Loucy (cell line): ENCODE data around the gene FHOD1.

Source experiments
- H2AFZ ChIP-seq: fragments of 200-600 bp; sonication (generic); 2 replicates; pipeline ENCODE4 v1.6.0; 2016; ENCODE audit warnings: antibody characterized with exemption, mild to moderate bottlenecking, low read length, moderate library complexity
- H3F3A ChIP-seq: fragments of 200-600 bp; 2 replicates; pipeline ENCODE4 v1.6.0; 2016; ENCODE audit warnings: antibody characterized with exemption, low read depth, mild to moderate bottlenecking
- H3K27me3 ChIP-seq: fragments of 200-600 bp; sonication (generic); 2 replicates; pipeline ENCODE4 v1.6.1; 2014; ENCODE audit warnings: low read length, mild to moderate bottlenecking; ENCODE audit not compliant: insufficient read depth, poor library complexity, severe bottlenecking
- H3K36me3 ChIP-seq: fragments of 200-600 bp; sonication (generic); 2 replicates; pipeline ENCODE4 v1.6.1; 2016; ENCODE audit warnings: low read length; ENCODE audit not compliant: insufficient read depth
- H3K4me1 ChIP-seq: fragments of 200-600 bp; sonication (generic); 2 replicates; pipeline ENCODE4 v1.5.1; 2014; ENCODE audit warnings: low read length, mild to moderate bottlenecking; ENCODE audit not compliant: insufficient read depth, poor library complexity, severe bottlenecking
- H3K4me2 ChIP-seq: fragments of 200-600 bp; sonication (generic); 2 replicates; pipeline ENCODE4 v1.6.0; 2014; ENCODE audit warnings: antibody characterized with exemption, low read length, low read depth, mild to moderate bottlenecking; ENCODE audit not compliant: poor library complexity, severe bottlenecking
- H3K4me3 ChIP-seq: fragments of 200-600 bp; sonication (generic); 2 replicates; pipeline ENCODE4 v1.5.1; 2014; ENCODE audit warnings: low read length, mild to moderate bottlenecking, mixed read lengths; ENCODE audit not compliant: poor library complexity, severe bottlenecking
- H3K79me2 ChIP-seq: fragments of 200-600 bp; sonication (generic); 2 replicates; pipeline ENCODE4 v1.6.1; 2014; ENCODE audit warnings: low read length; ENCODE audit not compliant: insufficient read depth
- H3K9ac ChIP-seq: fragments of 200-600 bp; sonication (generic); 2 replicates; pipeline ENCODE4 v1.6.0; 2014; ENCODE audit warnings: mild to moderate bottlenecking, low read depth, low read length, moderate library complexity; ENCODE audit not compliant: poor library complexity, severe bottlenecking
- H3K9me2 ChIP-seq: fragments of 200-600 bp; sonication (generic); replicated peaks from 2 replicates; pipeline ENCODE4 v1.6.1; 2016; ENCODE audit warnings: low read depth, low read length, mixed read lengths
- H3K9me3 ChIP-seq: fragments of 200-600 bp; sonication (generic); 2 replicates; pipeline ENCODE4 v1.6.1; 2014; ENCODE audit warnings: mild to moderate bottlenecking, antibody characterized with exemption, low read length, low read depth; ENCODE audit not compliant: insufficient read depth
- H4K20me1 ChIP-seq: fragments of 200-600 bp; sonication (generic); 2 replicates; pipeline ENCODE4 v1.6.0; 2014; ENCODE audit warnings: antibody characterized with exemption, low read length, mild to moderate bottlenecking; ENCODE audit not compliant: insufficient read depth, poor library complexity, severe bottlenecking
- CTCF ChIP-seq: fragments of 200-600 bp; sonication (generic); conservative IDR thresholded peaks from 2 replicates; pipeline ENCODE4 v1.5.1; 2014; ENCODE audit warnings: mild to moderate bottlenecking, antibody characterized with exemption, low read length
- EZH2phosphoT487 ChIP-seq: fragments of 200-600 bp; IDR thresholded peaks from 2 replicates; pipeline ENCODE4 v1.6.1; 2018; ENCODE audit warnings: antibody characterized with exemption, mild to moderate bottlenecking, moderate library complexity, borderline replicate concordance

FHOD1 gene

DNA sequence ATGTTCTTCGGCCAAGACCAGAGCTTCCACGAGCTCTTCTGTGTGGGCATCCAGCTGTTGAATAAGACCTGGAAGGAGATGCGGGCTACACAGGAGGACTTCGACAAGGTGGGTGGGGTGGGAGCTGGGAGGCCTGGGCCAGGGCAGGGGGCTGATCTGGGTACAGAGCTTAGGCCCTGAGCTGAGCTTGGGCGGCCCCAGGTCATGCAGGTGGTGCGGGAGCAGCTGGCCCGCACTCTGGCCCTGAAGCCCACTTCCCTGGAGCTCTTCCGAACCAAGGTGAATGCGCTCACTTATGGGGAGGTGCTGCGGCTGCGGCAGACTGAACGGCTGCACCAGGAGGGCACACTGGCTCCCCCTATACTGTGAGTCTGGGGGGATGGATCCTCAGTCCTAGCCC lies 44.9 kb downstream of the FHOD1 start:
- Histone ChIP-seq H3K9ac (no peak overlapping the region), H4K20me1 (no peaks in the 10 kb centered on the region), H3K9me2 (no peaks in the 10 kb centered on the region), H2AFZ (no peak overlapping the region), H3K4me1 (no peaks in the 10 kb centered on the region), H3K36me3 (peaks cover 45% of the 10 kb centered on the region; the same call in 1 of the 2 replicates), H3F3A (no peaks in the 10 kb centered on the region), H3K4me3 (no peak overlapping the region), H3K27me3 (no peaks in the 10 kb centered on the region), H3K79me2 (no peaks in the 10 kb centered on the region), H3K9me3 (no peaks in the 10 kb centered on the region), H3K4me2 (no peak overlapping the region)
- TF ChIP-seq CTCF = no peak
- TF ChIP-seq EZH2phosphoT487 = no peak

DNA sequence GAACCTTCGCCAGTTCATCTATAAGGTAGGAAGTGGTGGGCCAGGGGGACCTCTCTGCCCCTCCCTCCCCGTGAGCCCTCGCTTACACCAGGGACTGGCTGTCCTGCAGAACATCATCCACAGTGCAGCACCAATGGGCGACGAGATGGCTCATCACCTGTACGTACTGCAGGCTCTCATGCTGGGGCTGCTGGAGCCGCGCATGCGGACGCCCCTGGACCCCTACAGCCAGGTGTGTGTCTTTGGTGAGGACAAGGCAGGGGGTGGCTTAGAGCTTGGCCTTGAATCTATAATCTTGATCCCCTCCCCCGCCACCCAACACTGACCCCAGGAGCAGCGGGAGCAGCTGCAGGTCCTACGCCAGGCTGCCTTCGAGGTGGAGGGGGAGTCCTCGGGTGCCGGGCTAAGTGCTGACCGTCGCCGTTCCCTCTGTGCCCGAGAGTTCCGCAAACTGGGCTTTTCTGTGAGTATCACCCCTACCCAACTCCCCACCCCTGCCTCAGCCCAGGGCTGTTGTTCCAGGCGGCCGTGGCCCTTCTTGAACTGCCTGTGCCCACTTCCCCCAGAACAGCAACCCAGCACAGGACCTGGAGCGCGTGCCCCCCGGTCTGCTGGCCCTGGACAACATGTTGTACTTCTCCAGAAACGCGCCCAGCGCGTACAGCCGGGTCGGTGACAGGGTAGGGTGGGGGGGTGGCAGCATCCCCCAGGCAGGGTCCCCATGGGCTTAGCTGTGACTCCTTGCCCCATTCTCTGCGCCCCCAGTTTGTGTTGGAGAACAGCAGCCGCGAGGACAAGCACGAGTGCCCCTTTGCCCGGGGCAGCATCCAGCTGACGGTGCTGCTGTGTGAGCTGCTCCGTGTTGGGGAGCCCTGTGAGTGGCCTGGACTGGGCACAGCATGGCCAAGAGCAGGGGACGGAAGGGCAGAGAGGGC lies 45.6 kb downstream of the FHOD1 start:
- Histone ChIP-seq H3K36me3 (peaks cover 52% of the 10 kb centered on the region; the same call in 1 of the 2 replicates), H4K20me1 (peaks cover 3% of the 10 kb centered on the region), H3K9ac (no peak overlapping the region), H3K27me3 (no peaks in the 10 kb centered on the region), H3K9me2 (no peaks in the 10 kb centered on the region), H3K9me3 (no peaks in the 10 kb centered on the region), H3K4me2 (no peak overlapping the region), H3K79me2 (peaks cover 3% of the 10 kb centered on the region; the same call in 1 of the 2 replicates), H3F3A (no peaks in the 10 kb centered on the region), H3K4me1 (peaks cover 3% of the 10 kb centered on the region), H2AFZ (no peak overlapping the region), H3K4me3 (no peak overlapping the region)
- TF ChIP-seq CTCF (no peak), EZH2phosphoT487 (no peak)

- TF ChIP-seq EZH2phosphoT487 = no peak
- no peak for TF ChIP-seq CTCF
- no peak overlapping the region for H3K4me2 ChIP-seq
- no peaks in the 10 kb centered on the region for H3K9me2 ChIP-seq
- H2AFZ ChIP-seq = no peak overlapping the region
- H3K4me1 ChIP-seq = peaks cover 5% of the 10 kb centered on the region
- H3K9ac ChIP-seq = no peak overlapping the region
- no peaks in the 10 kb centered on the region for H3F3A ChIP-seq
- no peaks in the 10 kb centered on the region for H3K27me3 ChIP-seq
- H3K79me2 ChIP-seq = peaks cover 15% of the 10 kb centered on the region
- peaks cover 8% of the 10 kb centered on the region for H4K20me1 ChIP-seq
- peaks cover 64% of the 10 kb centered on the region; the same call in 1 of the 2 replicates for H3K36me3 ChIP-seq
- no peaks in the 10 kb centered on the region for H3K9me3 ChIP-seq
- no peak overlapping the region for H3K4me3 ChIP-seq
These were observed 46.8 kb downstream of the FHOD1 start for GRCh38 chr16:67200491-67200890.
